Activated CD8-positive, alpha-beta memory T cell treated with anti-CD3 and anti-CD28 coated beads, Interleukin-2, amount 10 ng/mL, durations not matched to agents 7 days and 5 days (primary cell): ENCODE data around the gene FBXL5. TPM values are rescaled to one million over a fixed set of nuclear protein-coding genes. Genes with fewer than 3 reads are reported as not detected.

Experiments
- ATAC-seq: fragments of 150-1000 bp; cut with Tn5 transposase; one replicate; pipeline ENCODE4 v1.10.0; 2021; ENCODE audit warnings: moderate library complexity
- CTCF ChIA-PET: fragments of 350-600 bp; sonication (Branson Sonifier 250); formaldehyde crosslinking; loops from one replicate; lab custom pipeline; 2021; ENCODE audit warnings: antibody characterized with exemption; lab: Charles Lee
- DNase-seq: peaks from one replicate; pipeline ENCODE4 v3.0.0-alpha.2; 2020
- H3K27ac Mint-ChIP-seq: one replicate; pipeline ENCODE4 v1.8.0; 2021; ENCODE audit warnings: mild to moderate bottlenecking, mixed read lengths
- H3K27me3 Mint-ChIP-seq: one replicate; pipeline ENCODE4 v1.8.0; 2021; ENCODE audit warnings: mixed read lengths
- H3K36me3 Mint-ChIP-seq: one replicate; pipeline ENCODE4 v1.8.0; 2021; ENCODE audit warnings: mild to moderate bottlenecking, mixed read lengths
- H3K4me1 Mint-ChIP-seq: one replicate; pipeline ENCODE4 v1.8.0; 2021; ENCODE audit warnings: mixed read lengths
- H3K4me3 Mint-ChIP-seq: one replicate; pipeline ENCODE4 v1.8.0; 2021; ENCODE audit warnings: mild to moderate bottlenecking, moderate library complexity, mixed read lengths
- H3K9me3 Mint-ChIP-seq: one replicate; pipeline ENCODE4 v1.8.0; 2022; ENCODE audit warnings: low read depth, mixed read lengths
- total RNA-seq, 2 experiments: library from RNA; stranded (reverse); gene quantifications; one replicate each; pipeline ENCODE4 v1.2.3, GENCODE V29; 2021

FBXL5 gene
- total RNA-seq, 2 experiments from 2014 or later, result 37.0 to 51.8 TPM

DNA sequence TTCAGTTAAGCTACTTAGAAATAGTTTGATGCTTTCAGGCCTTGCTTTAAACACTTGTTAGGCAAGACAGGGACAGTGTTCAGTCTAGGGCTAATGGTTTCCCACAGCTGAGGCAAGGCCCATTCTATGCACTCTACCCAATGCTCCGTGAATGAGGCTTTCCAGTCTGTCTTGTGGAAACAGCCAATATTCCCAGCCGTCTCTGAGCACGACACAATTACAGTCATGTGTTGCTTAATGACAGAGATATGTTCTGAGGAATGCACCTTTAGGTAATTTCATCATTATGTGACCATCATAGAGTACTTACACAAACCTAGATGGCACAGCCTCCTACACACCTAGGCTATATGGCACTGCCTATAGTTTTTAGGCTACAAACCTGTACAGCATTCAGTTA, 16.9 kb upstream of the FBXL5 start:
- H3K27ac Mint-ChIP-seq, result no peak overlapping the region

DNA sequence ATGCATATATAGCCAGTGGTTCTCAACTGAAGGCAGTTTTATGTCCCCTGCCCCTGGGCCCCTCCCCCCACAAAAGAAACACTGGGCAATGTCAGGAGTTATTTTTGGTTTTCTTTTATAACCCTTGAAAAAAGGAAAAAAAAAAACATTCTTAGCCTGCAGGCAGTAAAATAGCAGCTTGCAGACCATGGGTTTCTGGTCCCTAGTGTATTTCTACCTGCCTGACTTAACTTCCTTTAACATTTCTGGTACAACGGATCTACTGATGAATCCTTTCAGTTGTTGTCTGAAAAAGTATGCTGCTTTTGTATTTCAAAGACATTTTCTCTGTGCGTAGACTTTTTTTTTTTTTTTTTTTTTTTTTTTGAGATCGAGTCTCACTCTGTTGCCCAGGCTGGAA, 15.4 kb upstream of the FBXL5 start:
- Mint-ChIP-seq H3K4me1 (peaks cover 18% of the 10 kb centered on the region), H3K27ac (no peak overlapping the region), H3K27me3 (no peaks in the 10 kb centered on the region), H3K36me3 (peaks cover 43% of the 10 kb centered on the region), H3K9me3 (no peaks in the 10 kb centered on the region), H3K4me3 (no peak overlapping the region)
- CTCF ChIA-PET, result interaction anchor here (1.3 kb wide), 1 partner anchor 135 kb away, joined by 4 read pairs; no protein-coding TSS in a partner anchor
- ATAC-seq (no peak), DNase-seq (no peak)

More for the DNA sequence above, 16.9 kb upstream of the FBXL5 start:
- Mint-ChIP-seq H3K4me3 (no peak overlapping the region), H3K36me3 (peaks cover 32% of the 10 kb centered on the region), H3K4me1 (peaks cover 9% of the 10 kb centered on the region), H3K9me3 (no peaks in the 10 kb centered on the region), H3K27me3 (no peaks in the 10 kb centered on the region)
- CTCF ChIA-PET, result interaction anchor here (0.9 to 1.4 kb wide), 3 partner anchors 9 to 15 kb away, joined by 3 read pairs; partner anchors contain the start of gene FAM200B
- DNase-seq (no peak), ATAC-seq (no peak)

DNA sequence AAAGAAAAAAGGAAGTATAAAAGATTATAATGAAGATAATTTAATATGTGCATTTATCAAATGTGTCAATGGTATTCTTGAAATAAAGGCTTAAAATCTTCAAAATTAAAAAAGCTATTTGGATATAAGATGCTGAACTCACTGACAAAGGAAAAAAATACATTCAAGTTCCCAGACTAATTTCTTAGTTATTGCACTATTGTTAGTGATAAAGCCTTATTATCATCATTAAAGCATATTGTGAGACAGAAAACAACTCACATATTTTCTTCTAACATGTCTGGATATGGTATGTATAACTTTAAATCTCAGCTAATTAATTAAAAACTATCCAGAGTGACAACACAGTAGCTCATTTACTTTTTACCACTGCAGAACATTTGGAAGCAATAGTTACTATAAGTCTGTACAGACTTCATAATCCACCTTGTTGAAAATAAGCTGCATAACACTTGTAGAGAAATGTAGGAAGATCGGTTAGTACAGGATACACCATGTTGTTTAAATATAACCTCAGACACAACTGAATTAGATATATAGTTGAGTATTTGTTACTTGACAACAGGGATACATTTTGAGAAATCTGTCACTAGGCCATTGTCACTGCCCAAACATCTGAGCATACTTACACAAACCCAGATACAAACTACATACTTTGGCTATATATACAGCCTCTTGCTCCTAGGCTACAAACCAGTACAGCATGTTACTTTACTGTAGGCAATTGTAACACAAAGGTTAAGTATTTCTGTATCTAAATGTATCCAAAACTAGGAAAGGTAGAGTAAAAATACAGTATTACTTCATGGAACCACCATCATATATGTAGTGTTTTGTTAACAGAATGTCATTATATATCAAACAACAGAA, 13.6 kb upstream of the FBXL5 start:
- no peak for DNase-seq
- H3K36me3 Mint-ChIP-seq, result peaks cover 40% of the 10 kb centered on the region
- ATAC-seq, result no peak
- CTCF ChIA-PET, result no interaction called here
- H3K9me3 Mint-ChIP-seq, result no peaks in the 10 kb centered on the region
- H3K27ac Mint-ChIP-seq, result no peak overlapping the region
- H3K4me3 Mint-ChIP-seq, result no peak overlapping the region
- H3K27me3 Mint-ChIP-seq, result no peaks in the 10 kb centered on the region
- H3K4me1 Mint-ChIP-seq, result peaks cover 21% of the 10 kb centered on the region

DNA sequence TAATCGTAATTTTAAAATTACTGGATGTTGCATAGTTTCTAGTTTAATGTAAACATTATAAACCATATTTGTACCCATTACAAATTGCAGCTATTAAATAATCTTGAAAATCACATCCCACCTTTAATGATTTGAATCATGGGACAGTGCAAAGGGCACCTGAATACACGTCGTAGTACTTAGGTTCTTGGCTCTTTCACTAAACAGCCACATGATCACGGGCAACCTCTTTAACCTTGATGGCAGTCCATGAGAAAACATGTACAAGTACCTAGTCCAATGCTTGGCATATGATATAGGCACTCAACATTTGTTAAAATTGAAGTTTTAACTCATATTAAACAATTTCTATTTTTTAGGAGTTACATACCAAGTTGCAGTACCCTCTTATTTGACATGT, 11.8 kb upstream of the FBXL5 start:
- H3K4me1 Mint-ChIP-seq, result peaks cover 21% of the 10 kb centered on the region
- H3K9me3 Mint-ChIP-seq, result no peaks in the 10 kb centered on the region
- no peaks in the 10 kb centered on the region for H3K27me3 Mint-ChIP-seq
- no peak overlapping the region for H3K27ac Mint-ChIP-seq
- ATAC-seq, result no peak
- CTCF ChIA-PET, result no interaction called here
- no peak for DNase-seq
- peaks cover 38% of the 10 kb centered on the region for H3K36me3 Mint-ChIP-seq
- no peak overlapping the region for H3K4me3 Mint-ChIP-seq

DNA sequence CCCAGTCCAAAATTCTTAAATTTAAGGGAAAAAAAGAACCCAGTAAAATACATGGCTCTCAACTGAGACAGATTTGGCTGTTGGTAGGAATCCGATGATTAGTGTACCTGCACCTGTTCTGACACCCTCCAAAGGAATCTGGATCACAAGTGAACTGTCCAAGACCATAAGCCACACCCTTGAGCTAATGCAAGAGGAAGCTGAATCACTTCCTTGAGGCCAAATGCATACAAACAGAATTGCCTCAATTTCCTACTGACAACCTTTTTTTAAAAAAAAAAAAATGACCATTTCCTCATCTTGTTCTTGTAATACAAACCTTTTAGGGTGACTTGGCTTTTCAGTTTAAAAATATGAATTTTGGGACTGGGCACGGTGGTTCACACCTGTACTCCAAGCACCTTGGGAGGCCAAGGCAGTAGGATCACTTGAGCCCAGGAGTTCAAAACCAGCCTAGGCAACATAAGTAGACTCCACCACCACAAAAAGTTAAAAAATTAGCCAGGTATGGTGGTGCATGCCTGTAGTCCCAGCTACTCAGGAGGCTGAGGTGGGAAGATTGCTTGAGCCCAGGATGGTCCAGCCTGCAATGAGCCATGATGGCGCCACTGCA, 10.7 kb upstream of the FBXL5 start:
- H3K27me3 Mint-ChIP-seq, result no peaks in the 10 kb centered on the region
- H3K4me1 Mint-ChIP-seq, result peaks cover 19% of the 10 kb centered on the region
- CTCF ChIA-PET, result interaction anchor here (0.5 to 1.7 kb wide), 3 partner anchors 11 to 314 kb away, joined by 3 to 5 read pairs (median 3); no protein-coding TSS in a partner anchor
- DNase-seq, result no peak
- H3K9me3 Mint-ChIP-seq, result no peaks in the 10 kb centered on the region
- peak overlapping the region; percentile 74 for H3K27ac Mint-ChIP-seq
- no peak overlapping the region for H3K4me3 Mint-ChIP-seq
- peaks cover 36% of the 10 kb centered on the region for H3K36me3 Mint-ChIP-seq
- peak; percentile 63 for ATAC-seq

DNA sequence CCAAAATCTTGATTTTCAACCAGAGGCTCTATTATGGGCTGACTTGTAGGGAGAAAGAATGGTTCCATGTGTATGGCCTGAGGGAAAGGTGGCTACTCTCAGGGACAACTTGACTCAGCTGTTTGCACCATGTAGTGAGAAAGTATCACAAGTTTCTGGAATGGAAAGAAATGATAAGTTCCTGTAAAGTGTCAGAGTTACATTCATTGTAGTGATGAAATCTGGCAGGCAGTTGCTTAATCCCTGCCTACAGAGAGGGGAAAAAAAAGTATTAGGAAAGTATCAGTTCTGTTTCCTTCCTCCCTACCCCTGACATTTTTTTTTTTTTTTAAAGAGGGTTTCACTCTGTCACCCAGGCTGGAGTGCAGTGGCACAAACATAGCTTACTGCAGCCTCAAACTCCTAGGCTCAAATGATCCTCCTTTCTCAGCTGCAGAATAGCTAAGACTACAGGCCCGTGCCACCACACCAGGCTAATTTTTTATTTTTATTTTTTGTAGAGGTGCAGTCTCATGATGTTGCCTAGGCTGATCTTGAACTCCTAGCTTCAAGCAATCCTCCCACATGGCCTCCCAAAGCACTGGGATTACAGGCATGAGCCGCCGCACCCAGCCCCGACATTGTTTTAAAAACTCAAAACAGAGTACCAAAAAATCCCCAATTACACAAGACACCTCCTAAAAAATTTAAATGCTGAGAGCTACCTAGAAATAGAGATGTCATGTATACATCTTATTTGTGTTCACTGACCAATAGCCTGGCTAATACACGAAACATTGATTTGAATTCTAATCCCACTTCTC, 4.8 kb upstream of the FBXL5 start:
- CTCF ChIA-PET, result interaction anchor here (2.0 kb wide), 1 partner anchor 18 kb away, joined by 6 read pairs; no protein-coding TSS in a partner anchor
- Mint-ChIP-seq H3K4me1 (peaks cover 11% of the 10 kb centered on the region), H3K27me3 (no peaks in the 10 kb centered on the region), H3K27ac (no peak overlapping the region), H3K36me3 (peaks cover 21% of the 10 kb centered on the region), H3K9me3 (no peaks in the 10 kb centered on the region), H3K4me3 (no peak overlapping the region)
- ATAC-seq, result no peak
- no peak for DNase-seq

DNA sequence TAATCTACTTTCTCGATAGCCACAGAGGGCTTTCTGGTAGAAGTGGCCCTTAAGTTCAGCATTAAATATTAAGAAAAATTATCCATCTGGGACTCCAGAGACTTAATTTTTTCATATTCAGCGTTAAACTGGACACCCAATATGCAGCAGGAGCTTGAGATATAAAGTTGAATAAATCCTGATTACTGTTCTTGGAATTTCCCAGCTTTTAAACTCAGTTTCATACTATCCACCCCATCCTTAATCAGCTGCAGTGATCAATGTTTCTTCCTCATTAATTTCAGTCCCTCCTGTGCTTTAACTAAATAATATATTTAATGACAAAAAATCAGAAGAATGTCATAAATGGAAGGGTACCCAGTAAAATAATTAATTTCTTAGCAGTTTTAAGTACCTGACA, 3.6 kb upstream of the FBXL5 start:
- Mint-ChIP-seq H3K4me1 (peaks cover 16% of the 10 kb centered on the region), H3K9me3 (no peaks in the 10 kb centered on the region), H3K27ac (no peak overlapping the region), H3K27me3 (no peaks in the 10 kb centered on the region), H3K4me3 (no peak overlapping the region), H3K36me3 (peaks cover 22% of the 10 kb centered on the region)
- DNase-seq (no peak), ATAC-seq (no peak)
- CTCF ChIA-PET, result no interaction called here

DNA sequence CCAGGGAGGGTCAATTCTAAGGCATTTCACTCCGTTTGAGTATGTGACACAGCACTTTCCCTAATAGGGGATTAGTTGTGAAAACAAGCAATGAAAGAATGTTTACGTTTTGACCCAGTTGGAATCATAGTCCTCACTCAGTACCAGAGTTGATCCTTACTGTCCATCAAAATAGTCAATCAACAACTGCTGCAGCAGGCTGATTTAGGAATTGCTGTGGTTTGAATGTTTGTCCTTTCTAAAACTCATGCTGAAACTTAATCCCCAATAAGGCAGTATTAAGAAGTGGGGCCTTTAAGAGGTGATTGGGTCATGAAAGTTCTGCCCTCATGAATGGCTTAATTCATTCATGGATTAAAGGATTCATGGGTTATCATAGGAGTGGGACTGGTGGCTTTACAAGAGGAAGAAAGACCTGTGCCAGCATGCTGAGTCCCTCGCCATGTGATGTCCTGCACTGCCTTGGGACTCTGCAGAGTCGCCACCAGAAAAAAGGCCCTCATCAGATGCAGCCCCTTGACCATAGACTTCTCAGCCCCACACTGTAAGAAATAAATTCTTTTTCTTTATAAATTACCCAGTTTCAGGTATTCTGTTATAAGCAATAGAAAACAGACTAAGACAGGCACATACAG, 3.1 kb upstream of the FBXL5 start:
- H3K27ac Mint-ChIP-seq, result no peak overlapping the region
- no peak overlapping the region for H3K4me3 Mint-ChIP-seq
- H3K36me3 Mint-ChIP-seq, result peaks cover 22% of the 10 kb centered on the region
- H3K27me3 Mint-ChIP-seq, result no peaks in the 10 kb centered on the region
- ATAC-seq, result no peak
- CTCF ChIA-PET, result interaction anchor here (1.0 to 3.2 kb wide), 2 partner anchors 14 to 24 kb away, joined by 3 to 9 read pairs; partner anchors contain the start of gene FAM200B
- H3K9me3 Mint-ChIP-seq, result no peaks in the 10 kb centered on the region
- H3K4me1 Mint-ChIP-seq, result peaks cover 20% of the 10 kb centered on the region
- no peak for DNase-seq

DNA sequence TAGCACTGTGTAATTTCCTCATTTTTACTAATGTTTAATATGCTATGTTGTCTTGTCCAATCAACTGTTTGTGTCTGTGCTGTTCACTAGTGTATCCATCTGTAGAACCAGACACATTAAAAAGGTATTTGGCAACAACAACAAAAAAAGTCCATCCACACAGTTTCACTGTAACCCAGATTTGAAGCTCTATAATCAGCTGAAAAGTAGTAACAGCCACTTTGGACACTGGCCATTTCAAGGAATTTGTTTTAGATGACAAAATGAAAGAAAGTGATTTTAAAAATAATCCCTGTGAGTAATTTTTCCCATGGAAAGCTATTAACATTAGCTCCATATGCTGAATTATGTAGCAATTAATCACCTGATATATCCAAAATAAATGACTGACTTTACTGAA, 2.2 kb upstream of the FBXL5 start:
- no peaks in the 10 kb centered on the region for H3K27me3 Mint-ChIP-seq
- H3K36me3 Mint-ChIP-seq, result peaks cover 22% of the 10 kb centered on the region
- ATAC-seq, result no peak
- H3K4me1 Mint-ChIP-seq, result peaks cover 29% of the 10 kb centered on the region
- no peak for DNase-seq
- no peak overlapping the region for H3K4me3 Mint-ChIP-seq
- CTCF ChIA-PET, result interaction anchor here (1.0 to 3.2 kb wide), 3 partner anchors 14 to 25 kb away, joined by 3 to 9 read pairs (median 3); partner anchors contain the start of gene FAM200B
- H3K9me3 Mint-ChIP-seq, result no peaks in the 10 kb centered on the region
- H3K27ac Mint-ChIP-seq, result no peak overlapping the region

DNA sequence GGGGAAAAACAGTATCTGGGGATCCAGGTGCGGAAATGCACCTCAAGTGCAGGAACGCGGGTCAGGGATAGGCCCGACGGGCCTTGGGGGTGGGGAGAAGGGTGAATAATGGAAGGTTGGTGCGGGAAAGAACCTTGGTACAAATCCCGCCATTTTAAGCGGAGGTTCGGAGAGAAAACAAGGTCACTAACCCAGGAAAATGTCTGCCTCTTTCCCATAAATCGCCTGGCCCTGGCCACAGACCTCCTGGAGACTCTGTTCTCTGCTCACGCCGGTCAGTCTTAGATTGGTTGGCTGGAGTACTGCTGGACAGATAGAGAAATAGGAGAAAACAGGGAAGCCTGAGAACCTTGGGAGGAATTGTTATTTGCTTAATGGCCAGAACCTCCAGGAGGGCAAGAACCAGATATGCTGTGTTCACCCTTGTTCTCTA, 897 bp upstream of the FBXL5 start:
- Mint-ChIP-seq H3K36me3 (peaks cover 19% of the 10 kb centered on the region), H3K27me3 (no peaks in the 10 kb centered on the region), H3K4me3 (peak overlapping the region; percentile 83), H3K9me3 (no peaks in the 10 kb centered on the region), H3K27ac (peak overlapping the region; percentile 96), H3K4me1 (peaks cover 40% of the 10 kb centered on the region)
- CTCF ChIA-PET, result interaction anchor here (3.2 kb wide), 1 partner anchor 26 kb away, joined by 9 read pairs; the partner anchor contains the start of gene FAM200B
- DNase-seq, result no peak
- no peak for ATAC-seq

DNA sequence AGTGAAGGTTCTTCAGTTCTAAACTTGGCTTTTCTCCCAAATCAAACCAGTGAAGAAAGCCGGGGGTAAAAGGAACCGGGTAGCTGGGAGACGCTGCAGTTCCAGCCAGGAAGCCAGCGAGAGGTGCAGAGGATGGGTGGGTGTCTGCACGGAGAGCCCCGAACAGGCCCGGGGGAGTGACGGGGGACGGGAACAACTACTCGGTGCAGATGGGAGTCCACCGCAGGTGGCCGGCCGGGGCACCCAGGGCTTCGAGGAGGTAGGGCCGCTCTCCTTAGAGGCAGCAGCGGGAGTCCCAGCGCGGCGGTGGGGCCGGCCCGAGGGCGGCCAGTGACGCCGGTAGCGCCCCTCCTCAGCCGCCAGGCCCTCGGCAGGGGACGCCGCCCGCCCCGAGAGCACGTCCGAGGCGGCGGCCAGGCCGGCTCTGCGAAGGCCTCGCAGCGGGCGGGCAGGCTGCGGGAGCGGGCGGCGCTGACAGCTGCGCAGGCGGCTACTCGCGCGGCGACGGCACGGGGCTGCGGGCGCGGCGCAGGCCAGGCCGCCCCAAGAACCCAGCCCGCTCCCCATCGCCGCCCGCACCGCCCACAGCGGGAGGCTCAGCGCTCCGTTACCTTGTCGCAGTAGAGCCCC, 449 bp downstream of the FBXL5 start:
- Mint-ChIP-seq H3K27me3 (no peaks in the 10 kb centered on the region), H3K27ac (peak overlapping the region; percentile 96), H3K4me1 (peaks cover 49% of the 10 kb centered on the region), H3K4me3 (peak overlapping the region; percentile 99), H3K9me3 (no peaks in the 10 kb centered on the region), H3K36me3 (peaks cover 16% of the 10 kb centered on the region)
- ATAC-seq, result peak; percentile 66
- CTCF ChIA-PET, result interaction anchor here (0.6 to 3.2 kb wide), 9 partner anchors 8 to 419 kb away, joined by 3 to 9 read pairs (median 3); partner anchors contain the start of gene FAM200B
- peak; percentile 65 for DNase-seq
